ENCODE results near the gene CST9. TPM values are rescaled to one million over a fixed set of nuclear protein-coding genes. Genes with fewer than 3 reads are reported as not detected.

CST9 gene
- total RNA-seq, 1 experiment from 2014 or later, result not detected

DNA sequence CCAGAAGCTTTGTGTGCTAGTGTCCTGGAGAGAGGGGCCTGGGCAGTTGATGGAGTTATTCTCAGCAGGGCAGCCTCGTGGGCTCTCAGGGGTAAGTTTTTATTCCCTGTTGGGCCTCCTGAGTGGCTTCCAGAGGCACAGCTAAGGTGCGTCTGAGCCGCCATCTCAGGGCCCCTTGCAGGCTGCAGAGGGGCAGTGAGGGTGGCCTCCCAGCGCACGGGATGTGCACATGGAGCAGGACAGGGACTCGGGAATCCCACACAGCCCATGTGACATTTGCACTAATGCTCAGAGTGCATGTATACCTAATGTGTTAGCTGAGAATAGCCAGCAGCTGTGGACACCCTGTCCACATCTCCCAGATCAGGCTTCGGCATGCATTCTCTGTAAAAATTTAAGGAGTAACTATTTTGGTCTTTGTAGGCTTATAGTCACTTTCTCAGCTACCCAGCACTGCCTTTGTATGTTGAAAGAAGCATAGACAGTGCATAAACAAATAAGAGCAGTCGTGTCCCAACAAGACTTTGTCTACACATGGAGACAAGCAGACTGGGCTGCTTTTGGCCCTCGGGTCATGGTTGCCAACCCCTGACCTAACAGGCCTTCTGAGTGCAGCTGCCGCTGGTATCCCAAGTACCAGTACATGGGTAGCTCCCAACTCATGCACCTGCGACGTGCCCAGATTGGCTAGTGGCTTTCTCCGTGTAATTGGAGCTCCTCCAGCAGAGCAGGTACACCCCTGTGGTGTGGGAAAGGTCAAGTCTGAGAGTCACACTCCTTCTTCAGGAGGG is 18.8 kb downstream of the CST9 start:
- Histone ChIP-seq H2BK15ac (ENCODE audit: low read depth, low read length) (no peak overlapping the region), H4K91ac (ENCODE audit: insufficient read length, low read depth, low read length) (no peak overlapping the region), H2AK5ac (ENCODE audit: insufficient read length, low read length) (no peak overlapping the region), H3K4ac (ENCODE audit: low read depth, low read length) (no peak overlapping the region), H4K20me1 (ENCODE audit: control insufficient read depth, insufficient read depth, insufficient read length) (no peaks in the 10 kb centered on the region), H4K8ac (replicated peaks; ENCODE audit: insufficient read length, low read depth, low read length) (no peak overlapping the region), H3K23me2 (ENCODE audit: insufficient read length, low read depth, low read length, poor library complexity, severe bottlenecking) (no peaks in the 10 kb centered on the region), H3K9ac (ENCODE audit: extremely low read depth, insufficient read length, low read length) (no peak overlapping the region), H2BK12ac (ENCODE audit: insufficient read length, low read depth, low read length) (no peak overlapping the region), H3K18ac (ENCODE audit: insufficient read length, low read depth, low read length) (no peak overlapping the region), H3T11ph (ENCODE audit: low read length) (no peak overlapping the region), H2BK20ac (ENCODE audit: low read depth, low read length, poor library complexity, severe bottlenecking) (no peak overlapping the region), H3K27me3 (ENCODE audit: insufficient read depth, low read length) (no peaks in the 10 kb centered on the region; the same call in 1 of the 2 replicates), H2BK120ac (ENCODE audit: low read depth, low read length, poor library complexity, severe bottlenecking) (no peak overlapping the region), H2AFZ (ENCODE audit: low read length) (no peak overlapping the region), H3K23ac (ENCODE audit: insufficient read length, low read depth, low read length) (no peak overlapping the region), H3K9me3 (ENCODE audit: control insufficient read depth, low read depth, low read length) (no peaks in the 10 kb centered on the region), H3K27ac (ENCODE audit: insufficient read length, low read depth, low read length) (no peak overlapping the region), H3K79me1 (ENCODE audit: insufficient read depth, low read depth, low read length, poor library complexity, severe bottlenecking) (no peaks in the 10 kb centered on the region), H3K14ac (ENCODE audit: insufficient read depth, low read length) (no peak overlapping the region), H3K56ac (ENCODE audit: insufficient read length, low read depth, low read length) (no peak overlapping the region), H3K79me2 (ENCODE audit: insufficient read depth, low read length) (no peaks in the 10 kb centered on the region; the same call in 1 of the 2 replicates), H3K4me1 (ENCODE audit: insufficient read depth, low read length) (no peaks in the 10 kb centered on the region), H4K5ac (ENCODE audit: insufficient read length, low read depth, low read length) (no peak overlapping the region), H2BK5ac (ENCODE audit: insufficient read length, low read length) (no peak overlapping the region), H3K4me2 (ENCODE audit: insufficient read depth, insufficient read length, low read length) (no peak overlapping the region)
- no CpG with 5 or more reads among the region's 13 CpGs for whole genome bisulfite sequencing (ENCODE audit: extremely low coverage, insufficient read length, low lambda C conversion rate)
- H3K4me1 Mint-ChIP-seq, result peaks cover 16 to 26% of the 10 kb centered on the region in 2 experiments
- no peak for TF ChIP-seq CTCF (conservative IDR thresholded peaks at IDR 0.05)
- H3K27ac Mint-ChIP-seq, result no peak overlapping the region; a peak in 1 of 7 replicates
- H3K4me3 Mint-ChIP-seq, result no peak overlapping the region
- H3K36me3 Mint-ChIP-seq (ENCODE audit: insufficient read depth in 1 of 3, low read depth in 3 of 3), result peaks cover 0 to 10% (median 0%) of the 10 kb centered on the region in 3 experiments; a peak in 4 of 7 replicates
- H3K9me3 Mint-ChIP-seq, result peaks cover 0 to 2% of the 10 kb centered on the region in 2 experiments; a peak in 2 of 5 replicates
- peak; percentile 27 for DNase-seq
- peaks cover 15% of the 10 kb centered on the region; the same call in 1 of the 2 replicates for H3K27me3 Mint-ChIP-seq (ENCODE audit: low read depth)
